B cell (primary cell): ENCODE results near the gene CNOT1. TPM values are rescaled to one million over a fixed set of nuclear protein-coding genes. Genes with fewer than 3 reads are reported as not detected.

Experiments
- ATAC-seq: fragments of 200-7000 bp; cut with Tn5 transposase; one replicate; pipeline ENCODE4 v1.10.0; 2021; ENCODE audit warnings: low read depth, mild to moderate bottlenecking, moderate number of reproducible peaks, moderate library complexity
- CTCF ChIA-PET: fragments of 350-600 bp; sonication (Branson Sonifier 250); formaldehyde crosslinking; loops from one replicate; lab custom pipeline; 2021; ENCODE audit warnings: antibody characterized with exemption, inconsistent platforms; lab: Charles Lee
- POLR2A ChIA-PET: fragments of 350-600 bp; sonication (Branson Sonifier 250); formaldehyde crosslinking; loops from one replicate; lab custom pipeline; 2021; ENCODE audit warnings: antibody characterized with exemption; lab: Charles Lee
- DNase-seq: peaks from one replicate; pipeline ENCODE4 v3.0.0; 2013
- H2AFZ ChIP-seq: 2 replicates; pipeline ENCODE4 v1.6.1; 2012; ENCODE audit warnings: mild to moderate bottlenecking, low read depth, low read length; ENCODE audit not compliant: insufficient read depth, poor library complexity, severe bottlenecking
- H3K27ac ChIP-seq, 2 donors: 1 replicate in 1 of 2; 2 replicates in 1 of 2; pipeline ENCODE4 v1.5.1; 2012 to 2013; ENCODE audit warnings: low read length in 2 of 2, mild to moderate bottlenecking in 2 of 2, moderate library complexity in 1 of 2
- H3K27me3 ChIP-seq, 4 experiments: fragments of 200-600 bp in 1 of 4; sonication (generic) in 1 of 4; replicated peaks in 1 of 4; 1 replicate in 2 of 4; 2 replicates in 2 of 4; pipeline versions ENCODE4 v1.6.1 to v1.7.0; 2013 to 2016; ENCODE audit warnings: low read length in 3 of 4, mild to moderate bottlenecking in 2 of 4, mixed read lengths in 1 of 4, moderate library complexity in 1 of 4; ENCODE audit not compliant: insufficient read depth in 4 of 4, control insufficient read depth in 3 of 4; ENCODE audit errors: control extremely low read depth in 1 of 4
- H3K36me3 ChIP-seq, 2 experiments: replicated peaks in 1 of 2; 1 replicate in 1 of 2; 2 replicates in 1 of 2; pipeline versions ENCODE4 v1.6.1 to v1.7.1; 2013; ENCODE audit warnings: low read length in 1 of 2; ENCODE audit not compliant: insufficient read depth in 2 of 2, control insufficient read depth in 1 of 2; ENCODE audit errors: control extremely low read depth in 1 of 2, extremely low read depth in 1 of 2
- H3K4me1 ChIP-seq, 2 donors: fragments of 200-600 bp in 1 of 2; sonication (generic) in 1 of 2; 1 replicate in 1 of 2; 2 replicates in 1 of 2; pipeline versions ENCODE4 v1.5.1 to v1.6.1; 2013 to 2017; ENCODE audit warnings: low read length in 2 of 2; ENCODE audit not compliant: control insufficient read depth in 2 of 2, insufficient read depth in 2 of 2
- H3K4me2 ChIP-seq: replicated peaks from 2 replicates; pipeline ENCODE3; 2012; ENCODE audit warnings: mild to moderate bottlenecking, low read depth, low read length; ENCODE audit not compliant: poor library complexity, severe bottlenecking
- H3K4me3 ChIP-seq, 5 experiments: fragments of 200-600 bp in 1 of 5; sonication (generic) in 1 of 5; 1 replicate in 3 of 5; 2 replicates in 2 of 5; pipeline versions ENCODE4 v1.5.1 to v1.7.0; 2011 to 2016; ENCODE audit warnings: low read length in 4 of 5, mild to moderate bottlenecking in 4 of 5, low read depth in 2 of 5, control low read depth in 1 of 5, moderate library complexity in 1 of 5; ENCODE audit not compliant: insufficient read depth in 1 of 5; ENCODE audit errors: control extremely low read depth in 1 of 5, extremely low read depth in 1 of 5
- H3K79me2 ChIP-seq: fragments of 200-600 bp; sonication (generic); one replicate; pipeline ENCODE4 v1.6.0; 2016; ENCODE audit warnings: low read length; ENCODE audit not compliant: control insufficient read depth, insufficient read depth
- H3K9ac ChIP-seq: fragments of 200-600 bp; sonication (generic); 2 replicates; pipeline ENCODE4 v1.6.1; 2017; ENCODE audit warnings: mild to moderate bottlenecking, low read length, moderate library complexity
- H3K9me3 ChIP-seq, 3 donors: one replicate each; pipeline versions ENCODE4 v1.6.1 to v1.7.1; 2013; ENCODE audit warnings: low read length in 2 of 3; ENCODE audit not compliant: control insufficient read depth in 2 of 3, insufficient read depth in 1 of 3; ENCODE audit errors: control extremely low read depth in 1 of 3
- H4K20me1 ChIP-seq: 2 replicates; pipeline ENCODE4 v1.6.0; 2012; ENCODE audit warnings: mild to moderate bottlenecking, low read length; ENCODE audit not compliant: insufficient read depth, control insufficient read depth, poor library complexity, severe bottlenecking
- H3K27ac Mint-ChIP-seq: one replicate; pipeline ENCODE4 v1.8.0; 2021; ENCODE audit warnings: mixed read lengths
- H3K27me3 Mint-ChIP-seq: one replicate; pipeline ENCODE4 v1.8.0; 2021; ENCODE audit warnings: mixed read lengths
- H3K4me1 Mint-ChIP-seq: one replicate; pipeline ENCODE4 v1.8.0; 2021; ENCODE audit warnings: mixed read lengths
- H3K4me3 Mint-ChIP-seq: one replicate; pipeline ENCODE4 v1.8.0; 2021; ENCODE audit warnings: mixed read lengths
- H3K9me3 Mint-ChIP-seq: one replicate; pipeline ENCODE4 v1.8.0; 2022; ENCODE audit warnings: mixed read lengths; ENCODE audit not compliant: insufficient read depth
- EZH2 ChIP-seq: IDR thresholded peaks from 2 replicates; pipeline ENCODE4 v1.6.1; 2012; ENCODE audit warnings: borderline replicate concordance, low read depth, mild to moderate bottlenecking, moderate library complexity, low read length; ENCODE audit not compliant: insufficient read depth, poor library complexity, severe bottlenecking
- WGBS: methylation state at CpG from one replicate; pipeline ENCODE4 v1.1.5; 2013; ENCODE audit warnings: missing lambda C conversion rate; ENCODE audit not compliant: insufficient coverage; 5-methylcytosine and 5-hydroxymethylcytosine counted together
- intact Hi-C: fragments of 100-400 bp; cut with micrococcal nuclease; formaldehyde crosslinking; loops from one replicate; pipeline ENCODE4 v1.10.0; 2022
- polyA plus RNA-seq: library from polyadenylated mRNA; depleted of rRNA; stranded (reverse); fragments of >200 nt; gene quantifications from 2 replicates; pipeline ENCODE4 v1.2.3, GENCODE V29; 2012
- total RNA-seq, 2 donors: library from RNA; stranded (reverse); fragments of 120-200 nt in 1 of 2; gene quantifications; 1 replicate in 1 of 2; 2 replicates in 1 of 2; pipeline versions ENCODE4 v1.2.3 to v1.2.4, GENCODE V29; 2013 to 2022
- TF ChIP-seq, protein P1 (sequence below): fragments of 200-600 bp; IDR thresholded peaks from one replicate; pipeline ENCODE4 v1.8.0; 2022; ENCODE audit warnings: antibody characterized with exemption, mild to moderate bottlenecking

The CNOT1 gene
- total and polyA plus RNA-seq, 2 donors (not counting 1 experiment from before 2014, with no cell fraction given): 211 to 268 TPM

GRCh38 chr16:58644765-58645487, 15.3 kb upstream of the CNOT1 start:
- DNase-seq (no peak), ATAC-seq (no peak)
- TF ChIP-seq EZH2: no peak
- TF ChIP-seq, protein P1, sequence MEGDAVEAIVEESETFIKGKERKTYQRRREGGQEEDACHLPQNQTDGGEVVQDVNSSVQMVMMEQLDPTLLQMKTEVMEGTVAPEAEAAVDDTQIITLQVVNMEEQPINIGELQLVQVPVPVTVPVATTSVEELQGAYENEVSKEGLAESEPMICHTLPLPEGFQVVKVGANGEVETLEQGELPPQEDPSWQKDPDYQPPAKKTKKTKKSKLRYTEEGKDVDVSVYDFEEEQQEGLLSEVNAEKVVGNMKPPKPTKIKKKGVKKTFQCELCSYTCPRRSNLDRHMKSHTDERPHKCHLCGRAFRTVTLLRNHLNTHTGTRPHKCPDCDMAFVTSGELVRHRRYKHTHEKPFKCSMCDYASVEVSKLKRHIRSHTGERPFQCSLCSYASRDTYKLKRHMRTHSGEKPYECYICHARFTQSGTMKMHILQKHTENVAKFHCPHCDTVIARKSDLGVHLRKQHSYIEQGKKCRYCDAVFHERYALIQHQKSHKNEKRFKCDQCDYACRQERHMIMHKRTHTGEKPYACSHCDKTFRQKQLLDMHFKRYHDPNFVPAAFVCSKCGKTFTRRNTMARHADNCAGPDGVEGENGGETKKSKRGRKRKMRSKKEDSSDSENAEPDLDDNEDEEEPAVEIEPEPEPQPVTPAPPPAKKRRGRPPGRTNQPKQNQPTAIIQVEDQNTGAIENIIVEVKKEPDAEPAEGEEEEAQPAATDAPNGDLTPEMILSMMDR: no peak
- no peak overlapping the region for H3K27ac ChIP-seq
- ChIA-PET POLR2A (no interaction called here), CTCF (no interaction called here)
- no peaks in the 10 kb centered on the region for H3K27me3 ChIP-seq
- H3K79me2 ChIP-seq: no peaks in the 10 kb centered on the region
- Mint-ChIP-seq H3K4me1 (no peaks in the 10 kb centered on the region), H3K4me3 (no peak overlapping the region), H3K27me3 (peaks cover 3% of the 10 kb centered on the region), H3K9me3 (no peaks in the 10 kb centered on the region), H3K27ac (no peak overlapping the region)
- intact Hi-C loops: no loop called here
- no peak overlapping the region for H3K4me3 ChIP-seq
- no peaks in the 10 kb centered on the region for H4K20me1 ChIP-seq
- no peak overlapping the region for H2AFZ ChIP-seq
- no peaks in the 10 kb centered on the region for H3K36me3 ChIP-seq
- H3K9ac ChIP-seq: no peak overlapping the region
- 93% methylated on average over 2 of the region's 8 CpGs for WGBS
- H3K4me2 ChIP-seq: no peak overlapping the region
- H3K4me1 ChIP-seq: no peaks in the 10 kb centered on the region
- no peaks in the 10 kb centered on the region for H3K9me3 ChIP-seq

GRCh38 chr16:58644108-58644507, 14.5 kb upstream of the CNOT1 start:
- 76% methylated on average over 5 of the region's 5 CpGs for WGBS
- intact Hi-C loops: no loop called here
- Histone ChIP-seq H4K20me1 (no peaks in the 10 kb centered on the region), H3K36me3 (no peaks in the 10 kb centered on the region), H3K4me2 (no peak overlapping the region), H2AFZ (no peak overlapping the region), H3K9me3 (no peaks in the 10 kb centered on the region), H3K4me3 (no peak overlapping the region), H3K4me1 (no peaks in the 10 kb centered on the region), H3K79me2 (no peaks in the 10 kb centered on the region), H3K9ac (no peak overlapping the region), H3K27me3 (no peaks in the 10 kb centered on the region), H3K27ac (no peak overlapping the region)
- H3K4me3 Mint-ChIP-seq: no peak overlapping the region
- DNase-seq: no peak
- peaks cover 5% of the 10 kb centered on the region for H3K27me3 Mint-ChIP-seq
- ChIA-PET CTCF (interaction anchor here (0.6 kb wide), 1 partner anchor 18 kb away, joined by 4 read pairs; no protein-coding TSS in a partner anchor), POLR2A (no interaction called here)
- no peak for ATAC-seq
- H3K4me1 Mint-ChIP-seq: no peaks in the 10 kb centered on the region
- H3K27ac Mint-ChIP-seq: no peak overlapping the region
- H3K9me3 Mint-ChIP-seq: no peaks in the 10 kb centered on the region
- TF ChIP-seq, protein P1: no peak
- TF ChIP-seq EZH2: no peak
